Sigmoid colon (tissue), 7 donors: ENCODE results near the gene ACCS. TPM values are rescaled to one million over a fixed set of nuclear protein-coding genes. Genes with fewer than 3 reads are reported as not detected.

Experiments
- DNase-seq: peaks from one replicate; pipeline ENCODE4 v3.0.0-alpha.2; 2019
- H3K27ac ChIP-seq, 4 donors: fragments of 200-600 bp; sonication (generic); one replicate each; pipeline ENCODE4 v1.5.1; 2016 to 2019; ENCODE audit warnings: mild to moderate bottlenecking in 1 of 4
- H3K27me3 ChIP-seq, 3 donors: fragments of 200-600 bp; sonication (generic); one replicate each; pipeline ENCODE4 v1.5.1; 2019; ENCODE audit warnings: mild to moderate bottlenecking in 1 of 3
- H3K36me3 ChIP-seq, 4 donors: fragments of 200-600 bp; sonication (generic); one replicate each; pipeline ENCODE4 v1.5.1; 2016 to 2019
- H3K4me1 ChIP-seq, 4 donors: fragments of 200-600 bp; sonication (generic); one replicate each; pipeline ENCODE4 v1.5.1; 2017 to 2019
- H3K4me3 ChIP-seq, 4 donors: fragments of 200-600 bp; sonication (generic); one replicate each; pipeline ENCODE4 v1.5.1; 2017 to 2019; ENCODE audit warnings: mild to moderate bottlenecking in 2 of 4, moderate library complexity in 1 of 4
- H3K9me3 ChIP-seq, 4 donors: fragments of 200-600 bp in 3 of 4; sonication (generic) in 3 of 4; one replicate each; pipeline versions ENCODE4 v1.5.1 to v1.6.1; 2013 to 2019
- CTCF ChIP-seq, 4 experiments: fragments of 450-650 bp in 3 of 4; fragments of 200-600 bp in 1 of 4; IDR thresholded peaks; one replicate each; pipeline ENCODE4 v1.5.1; 2016 to 2019; ENCODE audit warnings: antibody characterized with exemption in 4 of 4, mild to moderate bottlenecking in 3 of 4, moderate library complexity in 2 of 4
- EP300 ChIP-seq, 4 donors: sonication (generic); formaldehyde crosslinking; IDR thresholded peaks; one replicate each; pipeline ENCODE4 v1.6.1; 2017; ENCODE audit warnings: antibody characterized with exemption in 4 of 4
- POLR2A ChIP-seq, 2 donors: fragments of 450-650 bp; IDR thresholded peaks; one replicate each; pipeline ENCODE4 v1.6.1; 2016; ENCODE audit warnings: antibody characterized with exemption in 2 of 2, mild to moderate bottlenecking in 2 of 2, moderate library complexity in 2 of 2
- POLR2AphosphoS5 ChIP-seq, 4 donors: sonication (generic); formaldehyde crosslinking; IDR thresholded peaks; one replicate each; pipeline ENCODE4 v1.6.1; 2017; ENCODE audit warnings: antibody characterized with exemption in 4 of 4
- WGBS, 2 donors: extraction: QIAGEN DNeasy Blood & Tissue Kit; methylation state at CpG; one replicate each; pipeline ENCODE4 v1.1.7; 2013; 5-methylcytosine and 5-hydroxymethylcytosine counted together
- intact Hi-C: fragments of 100-400 bp; cut with DNase I; formaldehyde crosslinking; loops from one replicate; pipeline ENCODE4 v1.15.1; 2023
- polyA plus RNA-seq, 3 donors: library from polyadenylated mRNA; stranded (reverse); fragments of 200-250 nt; gene quantifications; one replicate each; pipeline ENCODE4 v1.2.3, GENCODE V29; 2013
- total RNA-seq, 4 donors: library from RNA; depleted of rRNA; stranded (reverse); fragments of >200 nt; gene quantifications; one replicate each; pipeline ENCODE4 v1.1.0, GENCODE V29; 2016
- donor health status: healthy with polysubstance abuse.
- donor health status: Bipolar disorder and iron deficiency.
- donor health status: healthy.

ACCS gene
- total and polyA plus RNA-seq, 7 donors, result 1.8 to 52.6 (median 11.4) TPM

DNA sequence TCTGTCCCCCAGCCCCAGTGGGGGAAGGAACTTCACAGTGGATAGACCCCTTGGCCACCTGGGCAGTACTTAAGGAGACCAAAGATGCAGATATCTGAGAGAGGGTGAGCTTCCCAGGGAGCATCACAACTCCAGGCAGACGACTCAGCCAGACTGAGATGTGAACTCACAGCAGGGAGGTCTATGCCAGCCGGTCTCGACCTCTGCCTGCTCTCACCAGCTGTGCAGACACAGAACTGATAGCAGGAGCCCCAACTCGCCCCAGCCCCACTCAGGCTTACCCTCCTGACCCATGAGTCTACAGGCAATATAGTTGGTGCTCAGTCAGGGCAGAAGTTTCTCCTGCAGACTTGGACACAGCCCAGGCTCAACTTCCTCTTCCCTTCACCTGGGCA, 47.9 kb upstream of the ACCS start:
- H3K36me3 ChIP-seq, result no peaks in the 10 kb centered on the region
- H3K4me3 ChIP-seq, result no peak overlapping the region
- H3K9me3 ChIP-seq, result peaks cover 0 to 2% (median 0%) of the 10 kb centered on the region in 4 donors
- 6 to 25% methylated on average over 4 of the region's 4 CpGs for WGBS, 2 donors
- intact Hi-C loops, result no loop called here
- TF ChIP-seq CTCF (IDR thresholded peaks at IDR 0.05) (no peak), POLR2AphosphoS5 (IDR thresholded peaks at IDR 0.05) (no peak), POLR2A (IDR thresholded peaks at IDR 0.05) (no peak), EP300 (IDR thresholded peaks at IDR 0.05) (no peak)
- H3K27ac ChIP-seq, result peak overlapping the region in 1 of 4 donors; percentile 66
- DNase-seq, result peak; percentile 64
- H3K4me1 ChIP-seq, result peaks cover 0 to 20% (median 4%) of the 10 kb centered on the region in 4 donors
- H3K27me3 ChIP-seq, result no peaks in the 10 kb centered on the region

GRCh38 chr11:44018829-44019228, 47.2 kb upstream of the ACCS start:
- no peaks in the 10 kb centered on the region for H3K27me3 ChIP-seq
- H3K36me3 ChIP-seq, result no peaks in the 10 kb centered on the region
- H3K9me3 ChIP-seq, result peaks cover 0 to 2% (median 0%) of the 10 kb centered on the region in 4 donors
- TF ChIP-seq POLR2A (IDR thresholded peaks at IDR 0.05), result no peak
- TF ChIP-seq EP300 (IDR thresholded peaks at IDR 0.05), result no peak
- no peak for TF ChIP-seq CTCF (IDR thresholded peaks at IDR 0.05)
- TF ChIP-seq POLR2AphosphoS5 (IDR thresholded peaks at IDR 0.05), result no peak
- no peak for DNase-seq
- H3K4me3 ChIP-seq, result no peak overlapping the region
- peaks cover 0 to 20% (median 4%) of the 10 kb centered on the region in 4 donors for H3K4me1 ChIP-seq
- intact Hi-C loops, result no loop called here
- WGBS, 2 donors, result 49 to 72% methylated on average over 2 of the region's 2 CpGs
- no peak overlapping the region for H3K27ac ChIP-seq

DNA sequence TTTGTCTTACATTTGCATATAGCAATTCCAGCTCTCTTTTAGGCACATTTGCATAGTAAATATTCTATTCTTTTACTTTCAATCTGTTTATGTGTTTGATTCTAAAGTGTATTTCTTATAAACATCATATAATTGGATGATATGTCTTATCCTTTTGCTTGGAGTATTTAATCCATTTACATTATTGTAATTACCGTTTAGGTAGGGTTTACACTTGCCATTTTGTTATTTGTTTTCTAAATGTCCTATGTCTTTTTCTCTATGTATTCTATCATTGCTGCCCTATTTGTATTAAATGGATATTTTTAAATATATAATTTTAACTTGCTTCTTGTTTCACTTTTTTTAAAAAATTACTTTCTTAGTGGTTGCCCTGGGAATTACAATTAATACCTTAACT, 41.1 kb upstream of the ACCS start:
- TF ChIP-seq CTCF (IDR thresholded peaks at IDR 0.05) (no peak), POLR2AphosphoS5 (IDR thresholded peaks at IDR 0.05) (no peak), EP300 (IDR thresholded peaks at IDR 0.05) (no peak), POLR2A (IDR thresholded peaks at IDR 0.05) (no peak)
- Histone ChIP-seq H3K27ac (no peak overlapping the region), H3K36me3 (no peaks in the 10 kb centered on the region), H3K4me3 (no peak overlapping the region), H3K9me3 (peaks cover 0 to 2% (median 0%) of the 10 kb centered on the region in 4 donors), H3K4me1 (no peaks in the 10 kb centered on the region), H3K27me3 (no peaks in the 10 kb centered on the region)
- intact Hi-C loops, result no loop called here
- DNase-seq, result no peak
- 90 to 92% methylated on average over 1 of the region's 1 CpG for WGBS, 2 donors

DNA sequence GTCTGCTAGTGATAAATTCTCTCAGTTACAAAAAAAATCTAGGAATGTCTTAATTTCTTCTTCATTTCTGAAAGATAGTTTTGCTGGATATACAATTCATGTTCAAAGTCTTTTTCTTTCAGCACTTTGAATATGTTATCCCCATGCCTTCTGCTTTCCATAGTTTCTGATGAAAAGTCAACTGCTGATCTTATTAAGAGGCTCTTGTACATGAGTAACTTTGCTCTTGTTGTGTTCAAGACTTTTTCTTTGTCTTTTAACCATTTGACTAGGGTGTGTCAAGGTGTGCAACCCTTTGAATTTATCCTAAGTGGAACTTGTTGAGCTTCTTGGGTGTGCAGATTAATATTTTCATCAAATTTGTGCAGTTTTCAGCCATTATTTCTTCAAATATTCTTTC, 40.3 kb upstream of the ACCS start:
- H3K9me3 ChIP-seq, result peaks cover 0 to 2% (median 0%) of the 10 kb centered on the region in 4 donors
- H3K36me3 ChIP-seq, result no peaks in the 10 kb centered on the region
- DNase-seq, result no peak
- intact Hi-C loops, result no loop called here
- H3K27me3 ChIP-seq, result no peaks in the 10 kb centered on the region
- TF ChIP-seq POLR2A (IDR thresholded peaks at IDR 0.05) (no peak), EP300 (IDR thresholded peaks at IDR 0.05) (no peak), POLR2AphosphoS5 (IDR thresholded peaks at IDR 0.05) (no peak), CTCF (IDR thresholded peaks at IDR 0.05) (no peak)
- H3K4me3 ChIP-seq, result no peak overlapping the region
- H3K4me1 ChIP-seq, result peaks cover 0 to 7% (median 7%) of the 10 kb centered on the region in 4 donors
- H3K27ac ChIP-seq, result no peak overlapping the region

GRCh38 chr11:44028401-44028800, 37.7 kb upstream of the ACCS start:
- Histone ChIP-seq H3K36me3 (no peaks in the 10 kb centered on the region), H3K9me3 (no peaks in the 10 kb centered on the region), H3K4me3 (no peak overlapping the region), H3K27me3 (no peaks in the 10 kb centered on the region), H3K27ac (no peak overlapping the region), H3K4me1 (peaks cover 0 to 27% (median 22%) of the 10 kb centered on the region in 4 donors)
- WGBS, 2 donors, result 93 to 96% methylated on average over 1 of the region's 1 CpG
- no peak for DNase-seq
- TF ChIP-seq CTCF (IDR thresholded peaks at IDR 0.05) (no peak), POLR2A (IDR thresholded peaks at IDR 0.05) (no peak), EP300 (IDR thresholded peaks at IDR 0.05) (no peak), POLR2AphosphoS5 (IDR thresholded peaks at IDR 0.05) (no peak)
- intact Hi-C loops, result no loop called here
